Activated T-cell treated with anti-CD3 and anti-CD28 coated beads, Interleukin-2, amount 50 U/mL, for 72 hours (primary cell): ENCODE results near the gene LYZL2. TPM values are rescaled to one million over a fixed set of nuclear protein-coding genes. Genes with fewer than 3 reads are reported as not detected.
"Not testable (repeated sequence)": the region's sequence is repeated elsewhere in the genome, so short reads cannot be mapped to it uniquely, and the experiment has no call there.

Source experiments
- ATAC-seq, 2 donors: fragments of 150-1000 bp; cut with Tn5 transposase; replicated peaks in 1 of 2; 2 replicates each; pipeline ENCODE4 v1.10.0; 2021; ENCODE audit warnings: moderate library complexity in 2 of 2, mild to moderate bottlenecking in 1 of 2
- DNase-seq, 2 donors: peaks; one replicate each; pipeline ENCODE4 v3.0.0; 2021 to 2022; ENCODE audit warnings: mixed read lengths in 1 of 2
- H3K27ac Mint-ChIP-seq: one replicate; pipeline ENCODE4 v1.8.0; 2022; ENCODE audit warnings: mild to moderate bottlenecking, moderate library complexity, mixed read lengths
- H3K27me3 Mint-ChIP-seq: one replicate; pipeline ENCODE4 v1.8.0; 2022; ENCODE audit warnings: low read depth, mixed read lengths
- H3K36me3 Mint-ChIP-seq, 2 donors: one replicate each; pipeline ENCODE4 v1.8.0; 2022; ENCODE audit warnings: mixed read lengths in 2 of 2, mild to moderate bottlenecking in 1 of 2; ENCODE audit not compliant: insufficient read depth in 2 of 2
- H3K4me1 Mint-ChIP-seq: one replicate; pipeline ENCODE4 v1.8.0; 2022; ENCODE audit warnings: low read depth, mixed read lengths
- H3K4me3 Mint-ChIP-seq, 2 donors: one replicate each; pipeline ENCODE4 v1.8.0; 2022; ENCODE audit warnings: mild to moderate bottlenecking in 2 of 2, mixed read lengths in 2 of 2, moderate library complexity in 2 of 2
- H3K9me3 Mint-ChIP-seq, 2 donors: one replicate each; pipeline ENCODE4 v1.8.0; 2022; ENCODE audit warnings: mixed read lengths in 2 of 2
- total RNA-seq, 2 donors: library from RNA; stranded (reverse); gene quantifications; one replicate each; pipeline ENCODE4 v1.2.3, GENCODE V29; 2022

Gene LYZL2
- total RNA-seq, 2 donors from 2014 or later = not detected

- H3K36me3 Mint-ChIP-seq, H3K9me3 Mint-ChIP-seq, ATAC-seq: not testable (repeated sequence)
Observed at GRCh38 chr10:30655001-30655400, 25.4 kb upstream of the LYZL2 start.

DNA sequence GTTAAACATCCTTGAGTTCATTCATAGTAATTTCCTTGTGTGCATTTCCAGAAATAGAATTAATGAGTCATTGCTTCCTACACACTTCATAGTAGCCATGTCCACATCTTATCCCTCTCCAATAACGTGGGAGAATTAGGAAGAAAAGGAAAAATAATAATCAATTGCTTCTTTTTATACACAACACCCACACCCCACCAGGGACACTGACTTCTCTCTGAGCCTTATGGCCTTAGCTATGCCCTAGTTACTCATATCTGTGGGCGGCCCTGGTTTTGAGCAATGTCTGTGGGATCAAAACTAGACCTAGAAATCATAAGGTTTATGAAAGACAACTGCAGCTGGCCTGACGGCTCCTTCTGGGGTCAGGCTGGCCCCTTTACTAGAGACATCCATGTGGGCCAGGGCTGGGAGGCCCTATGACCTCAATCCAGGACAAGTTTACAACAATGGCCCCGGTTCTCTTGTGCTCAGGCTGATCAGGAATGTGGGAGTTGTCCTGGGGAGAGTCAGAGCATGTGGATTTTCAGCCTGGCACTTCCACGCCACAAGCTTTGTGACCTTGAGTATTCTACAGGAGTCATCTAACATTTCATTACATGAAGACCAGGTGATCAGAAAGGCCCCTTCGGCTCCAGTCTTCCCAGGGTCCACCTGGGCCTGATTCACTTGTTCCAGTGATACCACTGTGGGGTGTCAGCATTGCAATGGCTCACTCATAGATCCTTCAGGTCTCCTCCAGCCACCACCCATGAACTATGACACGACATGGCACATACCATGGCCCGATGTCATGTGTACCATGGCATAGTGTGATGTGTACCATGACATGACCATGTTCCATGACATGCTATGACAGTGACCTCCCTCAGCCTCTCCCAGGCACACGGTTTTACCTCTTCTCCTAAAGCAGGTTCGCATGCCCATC is 22.2 kb upstream of the LYZL2 start:
- DNase-seq (peak; percentile 40 to 48), ATAC-seq (peak; percentile 69 to 77)
- Mint-ChIP-seq H3K27me3 (peaks cover 49% of the 10 kb centered on the region), H3K4me1 (peaks cover 27% of the 10 kb centered on the region), H3K4me3 (peak overlapping the region in 1 of 2 donors; percentile 31)
- H3K36me3 Mint-ChIP-seq, H3K9me3 Mint-ChIP-seq, H3K27ac Mint-ChIP-seq: not testable (repeated sequence)

More at GRCh38 chr10:30655001-30655400, 25.4 kb upstream of the LYZL2 start:
- H3K27ac Mint-ChIP-seq, H3K4me3 Mint-ChIP-seq, DNase-seq: not testable (repeated sequence)
- H3K4me1 Mint-ChIP-seq = peaks cover 14% of the 10 kb centered on the region
- H3K27me3 Mint-ChIP-seq = peaks cover 58% of the 10 kb centered on the region

- Mint-ChIP-seq H3K4me1 (peaks cover 42% of the 10 kb centered on the region), H3K4me3 (peak overlapping the region; percentile 30 to 53), H3K9me3 (no peaks in the 10 kb centered on the region), H3K27ac (no peak overlapping the region), H3K27me3 (peaks cover 57% of the 10 kb centered on the region), H3K36me3 (peaks cover 0 to 2% of the 10 kb centered on the region in 2 donors)
- peak; percentile 71 to 74 for ATAC-seq
- DNase-seq = peak; percentile 29 to 57
Observed at GRCh38 chr10:30647089-30647488, 17.5 kb upstream of the LYZL2 start.

- DNase-seq (peak in 1 of 2 donors; percentile 31), ATAC-seq (peak; percentile 39 to 53)
- no peak overlapping the region for H3K27ac Mint-ChIP-seq
- H3K36me3 Mint-ChIP-seq = peaks cover 0 to 2% of the 10 kb centered on the region in 2 donors
- no peaks in the 10 kb centered on the region for H3K9me3 Mint-ChIP-seq
- H3K4me3 Mint-ChIP-seq = peak overlapping the region; percentile 52 to 53
- H3K4me1 Mint-ChIP-seq = peaks cover 31% of the 10 kb centered on the region
- peaks cover 61% of the 10 kb centered on the region for H3K27me3 Mint-ChIP-seq
Observed at GRCh38 chr10:30645340-30645827, 15.8 kb upstream of the LYZL2 start.

DNA sequence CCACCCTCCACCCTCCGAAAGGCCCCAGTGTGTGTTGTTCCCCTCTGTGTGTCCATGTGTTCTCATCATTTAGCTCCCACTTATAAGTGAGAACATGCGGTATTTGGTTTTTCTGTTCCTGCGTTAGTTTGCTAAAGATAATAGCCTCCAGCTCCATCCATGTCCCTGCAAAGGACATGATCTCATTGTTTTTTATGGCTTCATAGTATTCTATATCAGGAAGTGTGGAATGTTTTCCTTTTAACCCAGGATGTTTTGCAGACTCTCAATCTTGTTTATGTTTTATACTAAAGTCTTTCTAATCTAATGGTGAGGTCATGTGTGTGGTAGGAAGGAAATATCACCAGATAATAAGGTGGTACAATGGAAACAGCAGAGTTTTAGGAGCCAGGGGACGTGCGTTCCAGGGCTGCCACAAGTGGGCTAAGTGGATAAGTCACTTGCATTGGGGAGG is 14.9 kb upstream of the LYZL2 start:
- ATAC-seq, H3K9me3 Mint-ChIP-seq, H3K4me3 Mint-ChIP-seq, H3K27ac Mint-ChIP-seq, DNase-seq, H3K36me3 Mint-ChIP-seq: not testable (repeated sequence)
- peaks cover 70% of the 10 kb centered on the region for H3K27me3 Mint-ChIP-seq
- H3K4me1 Mint-ChIP-seq = peaks cover 38% of the 10 kb centered on the region

GRCh38 chr10:30643557-30644199 is 14.1 kb upstream of the LYZL2 start:
- not testable (repeated sequence) for H3K4me3 Mint-ChIP-seq, ATAC-seq, DNase-seq

DNA sequence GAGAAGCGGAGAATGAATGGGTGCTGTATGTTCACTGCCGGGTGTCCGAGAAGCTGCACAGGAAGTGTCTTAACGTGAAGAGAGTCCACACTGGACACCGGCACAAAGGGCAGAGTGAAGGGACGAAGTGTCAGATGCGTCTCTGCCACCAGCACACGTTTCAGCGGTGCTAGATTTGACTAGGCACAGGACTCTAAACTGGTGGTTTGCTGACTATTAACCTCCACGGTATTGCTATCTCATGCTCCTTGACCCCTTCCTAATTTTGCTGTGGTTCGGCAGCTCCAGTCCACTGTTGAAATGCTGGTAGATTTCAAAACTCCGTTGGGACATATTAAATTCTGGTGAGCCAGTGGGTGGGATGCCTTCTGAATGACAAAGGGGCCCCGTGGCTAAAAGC is 13.3 kb upstream of the LYZL2 start:
- not testable (repeated sequence) for H3K9me3 Mint-ChIP-seq
- H3K4me1 Mint-ChIP-seq = peaks cover 39% of the 10 kb centered on the region

More at GRCh38 chr10:30643557-30644199, 14.1 kb upstream of the LYZL2 start:
- H3K27ac Mint-ChIP-seq, H3K36me3 Mint-ChIP-seq, H3K9me3 Mint-ChIP-seq: not testable (repeated sequence)
- peaks cover 65% of the 10 kb centered on the region for H3K27me3 Mint-ChIP-seq
- H3K4me1 Mint-ChIP-seq = peaks cover 38% of the 10 kb centered on the region

GRCh38 chr10:30639946-30640786 is 10.6 kb upstream of the LYZL2 start:
- H3K4me1 Mint-ChIP-seq = peaks cover 15% of the 10 kb centered on the region
- no peaks in the 10 kb centered on the region for H3K36me3 Mint-ChIP-seq
- no peak overlapping the region for H3K27ac Mint-ChIP-seq
- H3K27me3 Mint-ChIP-seq = peaks cover 62% of the 10 kb centered on the region
- H3K4me3 Mint-ChIP-seq = peak overlapping the region in 1 of 2 donors; percentile 21
- ATAC-seq (peak; percentile 35 to 51), DNase-seq (peak; percentile 16 to 41)
- no peaks in the 10 kb centered on the region for H3K9me3 Mint-ChIP-seq

More for the DNA sequence above, 13.3 kb upstream of the LYZL2 start:
- not testable (repeated sequence) for H3K36me3 Mint-ChIP-seq, H3K27ac Mint-ChIP-seq, H3K4me3 Mint-ChIP-seq, DNase-seq, ATAC-seq
- peaks cover 61% of the 10 kb centered on the region for H3K27me3 Mint-ChIP-seq

DNA sequence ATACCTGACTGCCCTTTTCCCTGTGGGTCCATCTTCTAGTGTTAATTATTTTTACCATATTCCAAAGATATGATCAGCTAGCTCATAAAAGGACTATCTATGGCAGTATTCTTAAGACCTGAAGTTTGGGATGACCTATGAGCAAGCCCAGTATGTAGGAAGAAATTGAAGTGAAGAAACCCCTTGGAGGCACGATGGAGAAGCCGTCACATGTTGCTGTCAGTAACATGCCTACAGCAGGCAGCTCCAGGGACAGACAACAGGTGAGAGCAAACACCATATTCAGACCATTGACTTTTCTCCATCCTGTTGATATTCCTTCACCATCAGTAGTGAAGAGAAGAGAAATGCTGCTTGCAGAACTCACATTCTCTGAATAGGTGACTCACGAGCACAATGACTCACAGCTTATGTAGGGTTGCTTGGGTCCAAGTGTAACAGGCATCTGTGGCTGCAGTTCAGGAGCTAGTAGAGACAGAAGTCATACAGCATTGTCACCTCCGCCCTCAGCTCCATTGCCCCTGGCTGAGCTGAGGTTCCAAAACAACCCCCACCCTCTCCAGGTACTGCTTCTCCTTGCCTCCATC is 8.4 kb upstream of the LYZL2 start:
- Mint-ChIP-seq H3K4me1 (peaks cover 12% of the 10 kb centered on the region), H3K36me3 (no peaks in the 10 kb centered on the region), H3K27ac (no peak overlapping the region), H3K27me3 (peaks cover 49% of the 10 kb centered on the region), H3K9me3 (no peaks in the 10 kb centered on the region), H3K4me3 (no peak overlapping the region)
- DNase-seq = peak; percentile 55 to 60
- peak; percentile 98 to 99 for ATAC-seq

DNA sequence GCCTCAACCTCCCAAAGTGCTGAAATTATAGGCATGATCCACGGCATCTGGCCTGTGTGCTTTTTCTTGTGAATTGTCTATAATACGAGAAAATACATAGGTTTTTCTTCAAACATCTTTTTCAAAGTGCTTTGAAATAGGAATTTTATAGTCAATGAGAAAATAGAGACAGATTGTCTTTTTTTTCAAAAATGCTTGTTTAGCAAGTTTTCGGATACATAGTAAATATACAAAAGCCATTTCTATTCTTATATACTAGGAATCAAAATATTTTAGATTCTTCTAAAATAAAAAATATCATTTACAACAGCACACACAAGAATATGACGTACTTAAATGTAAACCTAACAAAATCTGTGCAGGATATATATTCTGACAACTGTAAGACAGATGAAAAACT is 1.6 kb upstream of the LYZL2 start:
- Mint-ChIP-seq H3K9me3 (no peaks in the 10 kb centered on the region), H3K27me3 (peaks cover 15% of the 10 kb centered on the region), H3K27ac (no peak overlapping the region), H3K4me1 (no peaks in the 10 kb centered on the region), H3K4me3 (no peak overlapping the region), H3K36me3 (no peaks in the 10 kb centered on the region)
- DNase-seq = no peak
- ATAC-seq = no peak

DNA sequence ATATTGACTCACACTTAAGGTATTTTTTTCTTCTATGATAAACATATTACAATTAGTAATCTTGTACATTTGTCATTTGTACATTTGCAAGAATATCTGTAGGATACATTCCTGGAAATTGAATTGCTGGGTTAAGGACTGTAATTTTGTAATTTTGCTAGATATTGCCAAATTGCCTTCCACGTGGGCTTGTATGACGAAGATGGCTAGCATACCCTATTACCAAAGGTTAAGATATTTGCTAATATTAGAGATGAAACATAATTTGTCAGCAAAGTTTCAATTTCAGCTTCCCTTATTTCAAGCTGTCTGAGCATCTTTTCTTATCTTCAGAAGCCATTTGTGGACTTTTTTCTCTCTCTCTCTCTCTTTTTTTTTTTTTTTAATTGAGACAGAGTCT is 1.0 kb upstream of the LYZL2 start:
- DNase-seq (no peak), ATAC-seq (no peak)
- peaks cover 8% of the 10 kb centered on the region for H3K27me3 Mint-ChIP-seq

DNA sequence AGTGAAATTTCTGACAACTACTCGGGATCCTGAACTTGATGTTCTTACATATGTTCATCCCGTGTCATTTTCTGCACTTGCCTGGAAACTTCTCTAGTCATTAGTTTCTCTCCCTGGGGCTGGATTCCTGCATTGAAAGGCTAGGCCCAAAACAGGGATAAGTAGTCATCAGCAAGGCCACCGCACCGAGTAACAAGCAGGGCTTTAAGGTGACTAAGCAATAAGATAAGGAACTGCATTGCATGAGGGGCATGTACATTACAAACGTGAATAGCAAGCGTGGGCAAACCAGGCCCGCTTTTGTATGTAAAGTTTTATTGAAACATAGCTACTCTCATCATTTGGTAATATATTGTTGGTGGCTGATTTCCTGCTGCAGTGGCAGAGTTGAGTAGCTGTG is 977 bp downstream of the LYZL2 start:
- not testable (repeated sequence) for H3K27ac Mint-ChIP-seq, H3K9me3 Mint-ChIP-seq, H3K36me3 Mint-ChIP-seq, H3K4me3 Mint-ChIP-seq, ATAC-seq, H3K4me1 Mint-ChIP-seq, H3K27me3 Mint-ChIP-seq, DNase-seq

More for the DNA sequence above, 1.0 kb upstream of the LYZL2 start:
- Mint-ChIP-seq H3K4me1 (no peaks in the 10 kb centered on the region), H3K9me3 (no peaks in the 10 kb centered on the region), H3K4me3 (no peak overlapping the region), H3K36me3 (no peaks in the 10 kb centered on the region), H3K27ac (no peak overlapping the region)
